Fibroblast of mammary gland (primary cell): ENCODE data around the gene MPZL3.

Experiments
- DNase-seq: peaks from one replicate; pipeline ENCODE4 v3.0.0-alpha.2; 2010; ENCODE audit warnings: low read depth
- H3K4me3 ChIP-seq: 2 replicates; pipeline ENCODE4 v1.5.1; 2011; ENCODE audit warnings: low read depth, mild to moderate bottlenecking, low read length, moderate library complexity; ENCODE audit not compliant: control insufficient read depth
- TF ChIP-seq, protein P1 (sequence below): conservative IDR thresholded peaks from 2 replicates; pipeline ENCODE4 v1.5.1; 2011; ENCODE audit warnings: low read depth, low read length, inconsistent platforms; ENCODE audit not compliant: control insufficient read depth, insufficient read depth

Gene MPZL3

GRCh38 chr11:118222437-118222836, 29.7 kb downstream of the MPZL3 start:
- DNase-seq, result no peak
- no peak overlapping the region for H3K4me3 ChIP-seq
- TF ChIP-seq, protein P1, sequence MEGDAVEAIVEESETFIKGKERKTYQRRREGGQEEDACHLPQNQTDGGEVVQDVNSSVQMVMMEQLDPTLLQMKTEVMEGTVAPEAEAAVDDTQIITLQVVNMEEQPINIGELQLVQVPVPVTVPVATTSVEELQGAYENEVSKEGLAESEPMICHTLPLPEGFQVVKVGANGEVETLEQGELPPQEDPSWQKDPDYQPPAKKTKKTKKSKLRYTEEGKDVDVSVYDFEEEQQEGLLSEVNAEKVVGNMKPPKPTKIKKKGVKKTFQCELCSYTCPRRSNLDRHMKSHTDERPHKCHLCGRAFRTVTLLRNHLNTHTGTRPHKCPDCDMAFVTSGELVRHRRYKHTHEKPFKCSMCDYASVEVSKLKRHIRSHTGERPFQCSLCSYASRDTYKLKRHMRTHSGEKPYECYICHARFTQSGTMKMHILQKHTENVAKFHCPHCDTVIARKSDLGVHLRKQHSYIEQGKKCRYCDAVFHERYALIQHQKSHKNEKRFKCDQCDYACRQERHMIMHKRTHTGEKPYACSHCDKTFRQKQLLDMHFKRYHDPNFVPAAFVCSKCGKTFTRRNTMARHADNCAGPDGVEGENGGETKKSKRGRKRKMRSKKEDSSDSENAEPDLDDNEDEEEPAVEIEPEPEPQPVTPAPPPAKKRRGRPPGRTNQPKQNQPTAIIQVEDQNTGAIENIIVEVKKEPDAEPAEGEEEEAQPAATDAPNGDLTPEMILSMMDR, result no peak

DNA sequence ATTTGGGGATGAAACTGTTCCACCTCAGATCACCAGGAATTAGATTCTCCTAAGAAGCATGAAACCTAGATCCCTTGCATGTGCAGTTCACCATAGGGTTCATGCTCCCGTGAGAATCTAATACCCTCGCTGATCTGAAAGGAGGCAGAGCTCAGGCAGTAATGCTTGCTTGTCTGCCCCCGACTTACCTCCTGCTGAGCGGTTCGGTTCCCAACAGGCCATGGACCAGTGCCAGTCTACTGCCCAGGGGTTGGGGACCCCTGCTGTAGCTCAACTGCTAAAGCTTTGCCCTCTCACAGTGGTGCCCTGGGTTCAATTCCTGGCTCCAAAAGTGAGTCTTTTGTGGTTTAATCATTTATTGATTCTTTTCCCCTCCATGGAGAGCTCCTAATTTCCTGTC, 30.7 kb downstream of the MPZL3 start:
- no peak overlapping the region for H3K4me3 ChIP-seq
- TF ChIP-seq, protein P1, result no peak
- no peak for DNase-seq

DNA sequence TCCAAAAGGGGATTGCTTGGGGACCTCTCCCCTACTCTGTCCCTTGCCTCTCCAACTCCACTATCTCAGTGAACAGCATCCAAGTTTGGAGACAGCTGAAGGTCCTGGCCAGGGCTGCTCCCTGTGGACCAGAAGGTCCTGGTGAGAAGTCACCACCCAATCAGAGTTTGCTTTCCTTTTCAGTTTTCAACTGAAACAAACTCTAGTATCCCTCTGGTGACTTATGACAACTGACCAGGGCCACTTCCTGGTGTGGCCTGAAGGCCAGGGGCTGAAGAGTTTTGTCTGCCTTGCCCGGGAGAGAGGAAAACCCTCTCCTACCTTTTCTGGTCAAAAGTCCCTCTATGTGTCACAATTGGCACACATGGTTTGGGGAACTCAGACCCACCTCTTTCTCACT, 32.4 kb downstream of the MPZL3 start:
- DNase-seq, result no peak
- TF ChIP-seq, protein P1, result no peak
- H3K4me3 ChIP-seq, result no peak overlapping the region

DNA sequence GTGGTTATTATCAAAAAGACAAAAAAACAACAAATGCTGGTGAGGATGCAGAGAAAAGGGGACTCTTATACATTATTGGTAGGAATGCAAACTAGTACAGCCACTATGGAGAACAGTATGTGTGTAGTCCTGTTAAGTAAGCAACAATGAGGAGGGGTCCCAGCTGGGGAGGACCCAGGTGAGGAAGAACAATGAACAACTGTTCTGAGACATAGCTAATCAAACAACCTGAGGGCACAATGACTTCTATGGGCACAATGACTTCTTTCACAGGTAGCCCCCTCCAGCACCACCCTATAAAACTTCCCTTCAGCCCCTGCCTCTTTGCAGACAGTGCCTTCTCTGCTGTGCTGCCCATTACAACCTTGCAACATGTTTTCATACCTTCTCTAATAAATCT, 32.9 kb downstream of the MPZL3 start:
- no peak overlapping the region for H3K4me3 ChIP-seq
- no peak for DNase-seq
- TF ChIP-seq, protein P1, result no peak

DNA sequence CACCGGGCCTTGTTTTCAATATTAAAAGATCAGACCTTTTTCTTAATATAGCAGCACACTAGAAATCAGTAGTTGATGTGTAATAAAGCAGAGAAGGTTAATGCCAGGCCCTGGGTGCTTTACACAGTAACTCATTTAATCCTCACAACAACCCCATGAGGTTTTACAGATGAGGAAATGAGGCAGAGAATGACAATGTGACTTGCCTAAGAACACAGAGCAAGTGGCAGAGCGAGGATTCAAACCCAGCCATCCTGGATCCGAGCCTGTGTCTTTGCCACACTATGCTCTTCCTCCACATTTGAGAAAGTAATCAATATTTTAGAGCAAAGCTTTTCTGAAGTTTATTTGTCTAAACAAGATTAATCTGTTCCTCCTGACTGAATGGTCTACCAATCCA, 34.6 kb downstream of the MPZL3 start:
- TF ChIP-seq, protein P1, result no peak
- H3K4me3 ChIP-seq, result no peak overlapping the region

GRCh38 chr11:118216621-118217481, 35.3 kb downstream of the MPZL3 start:
- H3K4me3 ChIP-seq, result no peak overlapping the region
- DNase-seq, result no peak
- TF ChIP-seq, protein P1, result no peak

More for the DNA sequence above, 34.6 kb downstream of the MPZL3 start:
- no peak for DNase-seq
